H1 (cell line): ENCODE measurements around the gene CXCL11. TPM values are rescaled to one million over a fixed set of nuclear protein-coding genes. Genes with fewer than 3 reads are reported as not detected.

ENCODE experiments used
- ASH2L ChIP-seq: fragments of 200-600, 300-600 bp; sonication (generic); IDR thresholded peaks from one replicate; pipeline ENCODE4 v1.7.1; 2017; ENCODE audit warnings: low read length
- EGR1 ChIP-seq: IDR thresholded peaks from 2 replicates; pipeline ENCODE4 v1.6.1; 2011; ENCODE audit warnings: low read depth, low read length, borderline replicate concordance
- HDAC2 ChIP-seq, 2 experiments: fragments of 300-600 bp in 1 of 2; sonication (generic) in 1 of 2; IDR thresholded peaks; 2 replicates each; pipeline ENCODE4 v1.6.1; 2011 to 2012; ENCODE audit warnings: low read depth in 2 of 2, low read length in 2 of 2, mild to moderate bottlenecking in 2 of 2, moderate library complexity in 2 of 2, borderline replicate concordance in 1 of 2, inconsistent platforms in 1 of 2
- HDAC6 ChIP-seq: IDR thresholded peaks from one replicate; pipeline ENCODE4 v1.7.1; 2012; ENCODE audit warnings: low read depth, mild to moderate bottlenecking, inconsistent platforms, low read length, moderate library complexity
- ZNF274 ChIP-seq: IDR thresholded peaks from 2 replicates; pipeline ENCODE4 v1.7.0; 2012; ENCODE audit warnings: low read length, borderline replicate concordance; ENCODE audit errors: extremely low read depth
- polyA plus RNA-seq, 7 experiments: library from polyadenylated mRNA; depleted of rRNA in 3 of 7; stranded (reverse) in 5 of 7; unstranded in 2 of 7; fragments of >200 nt in 5 of 7; fragments of 200-250 nt in 2 of 7; gene quantifications; 1 replicate in 5 of 7; 2 replicates in 1 of 7; 4 replicates in 1 of 7; pipeline versions ENCODE4 v1.2.1 to v1.2.3, GENCODE V29; 2011 to 2013; ENCODE audit warnings: missing spikeins in 2 of 7, mixed read lengths in 2 of 7
- total RNA-seq: library from RNA; stranded (reverse); fragmentation: NEBNext Ultra II Directional; extraction: Animal tissue kit (Norgen Biotek cat#: 25700); gene quantifications from 2 replicates; pipeline ENCODE4 v1.2.1, GENCODE V29; 2021

CXCL11 gene
- total and polyA plus RNA-seq, 2 of the 8 experiments (the other 6 are each of a cell fraction or from before 2014, with no cell fraction given): 0.18 TPM; not detected in 1

- TF ChIP-seq ZNF274: no peak
- TF ChIP-seq HDAC6: no peak
- TF ChIP-seq HDAC2 (IDR thresholded peaks at IDR 0.05; ENCODE audit: borderline replicate concordance in 1 of 2, low read depth in 2 of 2, low read length in 2 of 2): no peak
- no peak for TF ChIP-seq EGR1
- no peak for TF ChIP-seq ASH2L
- TF ChIP-seq, all 59 proteins: peak for 0
These were observed 729 bp downstream of the CXCL11 start (continued) for GRCh38 chr4:76035141-76035540.
